MM.1S (cell line): ENCODE data around the gene C20orf202.

Source experiments
- DNase-seq: peaks from one replicate; pipeline ENCODE4 v3.0.0-alpha.2; 2015
- H2AFZ ChIP-seq: fragments of 300-600 bp; sonication (generic); 2 replicates; pipeline ENCODE4 v1.6.0; 2016; ENCODE audit warnings: antibody characterized with exemption, low read length
- H3F3A ChIP-seq: fragments of 300-600 bp; sonication (generic); 2 replicates; pipeline ENCODE4 v1.6.1; 2016; ENCODE audit warnings: mild to moderate bottlenecking, antibody characterized with exemption, low read length, moderate library complexity, mixed read lengths; ENCODE audit not compliant: insufficient read depth
- H3K27ac ChIP-seq: fragments of 300-600 bp; sonication (generic); 2 replicates; pipeline ENCODE4 v1.5.1; 2016; ENCODE audit warnings: mild to moderate bottlenecking, low read length
- H3K27me3 ChIP-seq: fragments of 300-600 bp; sonication (generic); replicated peaks from 2 replicates; pipeline ENCODE4 v1.6.0; 2016; ENCODE audit warnings: low read length; ENCODE audit not compliant: insufficient read depth
- H3K36me3 ChIP-seq: fragments of 300-600 bp; sonication (generic); replicated peaks from 2 replicates; pipeline ENCODE4 v1.6.1; 2016; ENCODE audit warnings: mild to moderate bottlenecking, low read length, mixed read lengths; ENCODE audit not compliant: insufficient read depth
- H3K4me1 ChIP-seq: fragments of 300-600 bp; sonication (generic); 2 replicates; pipeline ENCODE4 v1.6.1; 2016; ENCODE audit warnings: low read length, mixed read lengths
- H3K4me2 ChIP-seq: fragments of 300-600 bp; sonication (generic); 2 replicates; pipeline ENCODE4 v1.6.0; 2016; ENCODE audit warnings: low read depth, low read length
- H3K4me3 ChIP-seq: fragments of 300-600 bp; sonication (generic); 2 replicates; pipeline ENCODE4 v1.5.1; 2016; ENCODE audit warnings: low read length, mixed read lengths
- H3K79me2 ChIP-seq: fragments of 300-600 bp; sonication (generic); 2 replicates; pipeline ENCODE4 v1.6.1; 2016; ENCODE audit warnings: mixed run types, low read length, mixed read lengths
- H3K9ac ChIP-seq: fragments of 300-600 bp; sonication (generic); 2 replicates; pipeline ENCODE4 v1.6.1; 2016; ENCODE audit warnings: low read length, mixed read lengths
- H3K9me2 ChIP-seq: fragments of 300-600 bp; sonication (generic); replicated peaks from 2 replicates; pipeline ENCODE4 v1.6.1; 2016; ENCODE audit warnings: mild to moderate bottlenecking, low read length, mixed read lengths; ENCODE audit not compliant: insufficient read depth
- H3K9me3 ChIP-seq: fragments of 300-600 bp; sonication (generic); replicated peaks from 2 replicates; pipeline ENCODE4 v1.6.1; 2016; ENCODE audit warnings: mild to moderate bottlenecking, low read length, mixed read lengths; ENCODE audit not compliant: insufficient read depth
- H4K20me1 ChIP-seq: fragments of 300-600 bp; sonication (generic); 2 replicates; pipeline ENCODE4 v1.6.1; 2016; ENCODE audit warnings: mild to moderate bottlenecking, low read length, moderate library complexity, mixed read lengths; ENCODE audit not compliant: insufficient read depth
- EZH2 ChIP-seq: fragments of 300-600 bp; sonication (generic); optimal IDR thresholded peaks from 2 replicates; pipeline ENCODE3; 2017; ENCODE audit warnings: low read depth, mild to moderate bottlenecking, antibody characterized with exemption, low read length, mixed read lengths
- EZH2phosphoT487 ChIP-seq: fragments of 300-600 bp; sonication (generic); IDR thresholded peaks from 2 replicates; pipeline ENCODE4 v1.6.1; 2018; ENCODE audit warnings: antibody characterized with exemption, low read length
- TF ChIP-seq, protein P1 (sequence below): fragments of 300-600 bp; sonication (generic); IDR thresholded peaks from 2 replicates; pipeline ENCODE4 v1.5.1; 2016; ENCODE audit warnings: antibody characterized with exemption, low read length, mixed read lengths

C20orf202 gene

GRCh38 chr20:1180949-1181348 is 22.3 kb upstream of the C20orf202 start:
- H3K9me2 ChIP-seq: no peaks in the 10 kb centered on the region
- H3K4me2 ChIP-seq: no peak overlapping the region
- no peak overlapping the region for H3K9ac ChIP-seq
- H3K36me3 ChIP-seq: no peaks in the 10 kb centered on the region
- no peaks in the 10 kb centered on the region for H3K9me3 ChIP-seq
- H3K27me3 ChIP-seq: no peaks in the 10 kb centered on the region
- H2AFZ ChIP-seq: no peak overlapping the region
- no peak for DNase-seq
- peaks cover 1% of the 10 kb centered on the region; the same call in 1 of the 2 replicates for H3K4me1 ChIP-seq
- no peaks in the 10 kb centered on the region for H3K79me2 ChIP-seq
- no peak overlapping the region for H3K27ac ChIP-seq
- H3K4me3 ChIP-seq: no peak overlapping the region
- H4K20me1 ChIP-seq: no peaks in the 10 kb centered on the region
- no peaks in the 10 kb centered on the region for H3F3A ChIP-seq
- no peak for TF ChIP-seq EZH2phosphoT487
- TF ChIP-seq, protein P1, sequence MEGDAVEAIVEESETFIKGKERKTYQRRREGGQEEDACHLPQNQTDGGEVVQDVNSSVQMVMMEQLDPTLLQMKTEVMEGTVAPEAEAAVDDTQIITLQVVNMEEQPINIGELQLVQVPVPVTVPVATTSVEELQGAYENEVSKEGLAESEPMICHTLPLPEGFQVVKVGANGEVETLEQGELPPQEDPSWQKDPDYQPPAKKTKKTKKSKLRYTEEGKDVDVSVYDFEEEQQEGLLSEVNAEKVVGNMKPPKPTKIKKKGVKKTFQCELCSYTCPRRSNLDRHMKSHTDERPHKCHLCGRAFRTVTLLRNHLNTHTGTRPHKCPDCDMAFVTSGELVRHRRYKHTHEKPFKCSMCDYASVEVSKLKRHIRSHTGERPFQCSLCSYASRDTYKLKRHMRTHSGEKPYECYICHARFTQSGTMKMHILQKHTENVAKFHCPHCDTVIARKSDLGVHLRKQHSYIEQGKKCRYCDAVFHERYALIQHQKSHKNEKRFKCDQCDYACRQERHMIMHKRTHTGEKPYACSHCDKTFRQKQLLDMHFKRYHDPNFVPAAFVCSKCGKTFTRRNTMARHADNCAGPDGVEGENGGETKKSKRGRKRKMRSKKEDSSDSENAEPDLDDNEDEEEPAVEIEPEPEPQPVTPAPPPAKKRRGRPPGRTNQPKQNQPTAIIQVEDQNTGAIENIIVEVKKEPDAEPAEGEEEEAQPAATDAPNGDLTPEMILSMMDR: no peak
- TF ChIP-seq EZH2: no peak

- Histone ChIP-seq H3K27me3 (no peaks in the 10 kb centered on the region), H3K27ac (no peak overlapping the region), H3K4me2 (no peak overlapping the region), H3K9ac (no peak overlapping the region), H2AFZ (no peak overlapping the region), H4K20me1 (no peaks in the 10 kb centered on the region), H3K4me1 (peaks cover 4% of the 10 kb centered on the region; the same call in 1 of the 2 replicates), H3K36me3 (no peaks in the 10 kb centered on the region), H3K9me3 (no peaks in the 10 kb centered on the region), H3K9me2 (no peaks in the 10 kb centered on the region), H3F3A (no peaks in the 10 kb centered on the region), H3K4me3 (no peak overlapping the region), H3K79me2 (no peaks in the 10 kb centered on the region)
- TF ChIP-seq, protein P1: no peak
- TF ChIP-seq EZH2: no peak
- DNase-seq: no peak
Observed at GRCh38 chr20:1182106-1182505, 21.1 kb upstream of the C20orf202 start.

DNA sequence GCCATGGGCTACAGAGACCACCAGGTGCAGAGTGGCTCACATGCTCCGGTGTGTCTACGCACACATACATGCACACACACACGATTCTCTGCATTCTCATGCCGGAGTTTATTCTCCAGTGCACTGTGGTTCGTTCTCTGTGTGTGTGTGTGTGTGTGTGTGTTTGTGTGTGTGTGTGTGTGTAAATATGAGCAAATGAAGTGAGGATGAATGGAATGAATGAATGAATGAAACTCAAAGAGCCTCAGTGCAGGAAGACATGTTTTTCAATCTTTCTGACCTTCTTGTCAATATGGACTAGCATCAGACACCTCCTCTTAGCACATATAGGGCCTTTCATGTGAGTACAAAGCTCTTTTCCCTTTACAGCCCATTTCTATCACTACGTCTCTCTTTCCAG is 20.1 kb upstream of the C20orf202 start:
- no peak overlapping the region for H2AFZ ChIP-seq
- H3K36me3 ChIP-seq: no peaks in the 10 kb centered on the region
- no peak overlapping the region for H3K4me3 ChIP-seq
- DNase-seq: no peak
- peaks cover 4% of the 10 kb centered on the region; the same call in 1 of the 2 replicates for H3K4me1 ChIP-seq
- no peaks in the 10 kb centered on the region for H3K27me3 ChIP-seq
- H3K27ac ChIP-seq: no peak overlapping the region
- no peaks in the 10 kb centered on the region for H3F3A ChIP-seq
- H3K9me2 ChIP-seq: no peaks in the 10 kb centered on the region
- no peaks in the 10 kb centered on the region for H3K79me2 ChIP-seq
- no peaks in the 10 kb centered on the region for H4K20me1 ChIP-seq
- H3K9ac ChIP-seq: no peak overlapping the region
- H3K9me3 ChIP-seq: no peaks in the 10 kb centered on the region
- TF ChIP-seq EZH2: no peak
- TF ChIP-seq, protein P1: no peak
- no peak for TF ChIP-seq EZH2phosphoT487
- no peak overlapping the region for H3K4me2 ChIP-seq
